Breast epithelium (tissue), 3 donors: ENCODE data around the gene IDE.

Experiments used
- POLR2A ChIP-seq: fragments of 450-650 bp; IDR thresholded peaks from one replicate; pipeline ENCODE4 v1.6.1; 2016; ENCODE audit warnings: antibody characterized with exemption, mild to moderate bottlenecking, moderate library complexity
- POLR2AphosphoS5 ChIP-seq, 3 donors: sonication (generic); formaldehyde crosslinking; IDR thresholded peaks; one replicate each; pipeline ENCODE4 v1.6.1; 2017; ENCODE audit warnings: antibody characterized with exemption in 3 of 3
- TF ChIP-seq, protein P1 (sequence below), 3 donors: fragments of 450-650 bp; IDR thresholded peaks; one replicate each; pipeline ENCODE4 v1.5.1; 2016 to 2017; ENCODE audit warnings: antibody characterized with exemption in 3 of 3, mild to moderate bottlenecking in 3 of 3, moderate library complexity in 3 of 3

DNA sequence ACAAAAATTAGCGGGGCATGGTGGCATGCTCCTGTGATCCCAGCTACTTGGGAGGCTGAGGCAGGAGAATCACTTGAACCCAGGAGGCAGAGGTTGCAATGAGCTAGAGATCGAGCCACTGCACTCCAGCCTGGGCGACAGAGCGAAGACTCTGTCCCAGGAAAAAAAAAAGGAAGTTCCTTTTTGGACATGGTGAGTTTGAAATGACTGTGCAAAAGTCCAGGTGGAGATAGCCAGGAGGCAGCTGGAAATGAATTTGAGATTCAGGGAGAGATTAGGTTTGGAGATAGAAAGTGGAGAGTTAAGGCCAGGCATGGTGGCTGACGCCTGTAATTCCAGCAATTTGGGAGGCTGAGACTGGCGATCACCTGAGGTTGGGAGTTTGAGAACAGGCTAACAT lies 143.8 kb downstream of the IDE start:
- TF ChIP-seq POLR2A, result no peak
- TF ChIP-seq, protein P1, sequence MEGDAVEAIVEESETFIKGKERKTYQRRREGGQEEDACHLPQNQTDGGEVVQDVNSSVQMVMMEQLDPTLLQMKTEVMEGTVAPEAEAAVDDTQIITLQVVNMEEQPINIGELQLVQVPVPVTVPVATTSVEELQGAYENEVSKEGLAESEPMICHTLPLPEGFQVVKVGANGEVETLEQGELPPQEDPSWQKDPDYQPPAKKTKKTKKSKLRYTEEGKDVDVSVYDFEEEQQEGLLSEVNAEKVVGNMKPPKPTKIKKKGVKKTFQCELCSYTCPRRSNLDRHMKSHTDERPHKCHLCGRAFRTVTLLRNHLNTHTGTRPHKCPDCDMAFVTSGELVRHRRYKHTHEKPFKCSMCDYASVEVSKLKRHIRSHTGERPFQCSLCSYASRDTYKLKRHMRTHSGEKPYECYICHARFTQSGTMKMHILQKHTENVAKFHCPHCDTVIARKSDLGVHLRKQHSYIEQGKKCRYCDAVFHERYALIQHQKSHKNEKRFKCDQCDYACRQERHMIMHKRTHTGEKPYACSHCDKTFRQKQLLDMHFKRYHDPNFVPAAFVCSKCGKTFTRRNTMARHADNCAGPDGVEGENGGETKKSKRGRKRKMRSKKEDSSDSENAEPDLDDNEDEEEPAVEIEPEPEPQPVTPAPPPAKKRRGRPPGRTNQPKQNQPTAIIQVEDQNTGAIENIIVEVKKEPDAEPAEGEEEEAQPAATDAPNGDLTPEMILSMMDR (IDR thresholded peaks at IDR 0.05), result no peak
- TF ChIP-seq POLR2AphosphoS5 (IDR thresholded peaks at IDR 0.05), result no peak
